Occipital lobe (tissue), 2 donors: Measurements from ENCODE around the gene CALN1. TPM values are rescaled to one million over a fixed set of nuclear protein-coding genes. Genes with fewer than 3 reads are reported as not detected.
"Not testable (repeated sequence)": the region's sequence is repeated elsewhere in the genome, so short reads cannot be mapped to it uniquely, and the experiment has no call there.

Source experiments
- DNase-seq: peaks from one replicate; lab custom pipeline; 2025; lab: John Stamatoyannopoulos, UW
- total RNA-seq: library from RNA; depleted of rRNA; stranded (reverse); fragments of >200 nt; gene quantifications from one replicate; pipeline ENCODE4 v1.2.3, GENCODE V29; 2014

CALN1 gene
- total RNA-seq = 45.5 TPM

- DNase-seq = not testable (repeated sequence)
Measured at GRCh38 chr7:72412121-72412618, at the start of gene CALN1. TSS of gene CALN1 (minus strand) at chr7:72412338.

GRCh38 chr7:72453471-72453870 is 41.3 kb upstream of the CALN1 start:
- no peak for DNase-seq

DNA sequence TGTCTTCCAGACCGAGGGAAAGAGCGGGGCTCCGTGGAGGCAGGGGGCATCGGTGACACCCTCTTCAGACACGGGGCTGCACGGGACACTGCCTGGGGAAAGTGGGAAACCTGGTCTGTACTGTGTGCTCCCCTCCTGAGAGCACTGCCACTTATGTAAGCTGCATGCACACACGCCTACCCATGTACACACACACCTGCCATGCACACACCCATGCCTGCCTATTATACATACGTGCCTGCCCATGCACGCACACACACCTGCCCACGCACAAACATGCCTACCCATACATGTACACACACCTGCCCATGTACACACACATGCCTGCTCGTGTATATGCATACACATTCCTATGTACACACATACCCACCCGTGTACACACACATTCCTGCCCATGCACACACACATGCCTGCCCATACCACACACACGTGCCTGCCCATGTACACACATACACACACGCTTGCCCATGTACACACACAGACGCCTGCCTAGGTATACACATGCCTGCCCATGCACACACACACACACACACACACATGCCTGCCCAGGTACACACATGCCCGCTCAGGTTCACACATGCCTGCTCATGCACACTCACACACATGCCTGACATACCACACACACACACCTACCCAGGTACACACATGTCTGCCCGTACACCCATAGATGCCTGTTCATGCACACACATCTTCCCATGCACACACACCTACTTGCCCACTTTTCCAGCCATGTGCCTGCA is 35.5 kb upstream of the CALN1 start:
- no peak for DNase-seq

DNA sequence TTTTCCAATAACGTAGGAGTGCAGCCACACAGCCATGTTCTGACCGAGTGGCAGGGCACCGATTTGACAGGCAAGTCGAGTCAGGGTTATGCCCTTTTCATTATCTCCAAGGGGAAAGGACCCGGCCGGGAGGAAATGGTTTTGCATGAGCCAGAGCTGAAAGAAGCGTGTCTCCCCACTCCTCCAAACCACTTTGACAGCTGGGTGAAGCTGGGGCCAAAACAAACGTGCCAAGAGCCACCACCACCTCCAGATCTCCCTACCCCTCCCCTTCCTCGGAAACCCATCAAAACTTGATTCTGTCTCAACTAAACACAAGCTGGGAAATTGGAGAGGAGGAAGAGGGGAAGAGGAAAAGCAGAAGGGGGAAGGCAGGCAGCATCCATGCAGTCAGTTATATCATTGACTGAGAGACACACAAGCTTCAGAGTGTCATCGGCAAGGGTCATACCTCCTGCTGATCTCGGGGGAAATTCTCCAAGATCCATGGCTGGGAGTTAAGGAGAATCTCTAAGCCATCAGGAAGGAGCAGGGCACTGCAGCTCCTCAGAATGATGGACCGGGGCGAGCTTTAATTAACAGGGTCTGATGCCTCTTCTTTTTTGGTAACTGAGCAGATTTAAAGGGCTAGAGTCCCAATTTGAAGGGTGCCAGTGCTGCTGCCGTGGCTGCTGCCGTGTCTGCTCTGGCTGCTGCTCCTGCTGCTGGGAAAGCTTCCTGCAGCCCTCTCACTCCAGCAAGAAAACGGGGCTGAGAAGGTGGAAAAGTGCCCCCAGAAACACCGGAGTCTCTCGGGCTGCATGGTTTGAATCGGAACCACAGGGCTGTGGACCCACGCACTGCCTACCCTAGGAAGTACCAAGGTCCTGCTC is 34.7 kb upstream of the CALN1 start:
- DNase-seq = peak; percentile 16

DNA sequence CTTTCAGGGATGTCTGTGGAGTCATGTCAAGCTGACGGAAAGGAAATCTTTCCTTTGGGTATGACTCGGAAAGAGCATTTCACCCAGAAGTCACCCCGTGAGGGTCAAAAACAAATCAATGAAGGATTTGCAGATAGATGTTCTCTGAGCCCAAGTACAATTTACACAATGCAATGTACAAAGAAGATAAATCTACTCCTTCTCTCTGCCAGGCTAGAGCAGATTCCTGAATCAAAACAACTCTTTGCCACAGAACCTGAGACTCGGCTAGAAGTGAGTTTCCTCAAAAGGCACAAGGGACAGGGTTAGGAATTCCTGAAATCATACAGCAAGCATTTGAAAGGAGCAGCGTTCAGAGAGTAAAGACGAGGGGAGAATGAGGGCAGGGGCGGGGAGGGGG is 34.0 kb upstream of the CALN1 start:
- no peak for DNase-seq

DNA sequence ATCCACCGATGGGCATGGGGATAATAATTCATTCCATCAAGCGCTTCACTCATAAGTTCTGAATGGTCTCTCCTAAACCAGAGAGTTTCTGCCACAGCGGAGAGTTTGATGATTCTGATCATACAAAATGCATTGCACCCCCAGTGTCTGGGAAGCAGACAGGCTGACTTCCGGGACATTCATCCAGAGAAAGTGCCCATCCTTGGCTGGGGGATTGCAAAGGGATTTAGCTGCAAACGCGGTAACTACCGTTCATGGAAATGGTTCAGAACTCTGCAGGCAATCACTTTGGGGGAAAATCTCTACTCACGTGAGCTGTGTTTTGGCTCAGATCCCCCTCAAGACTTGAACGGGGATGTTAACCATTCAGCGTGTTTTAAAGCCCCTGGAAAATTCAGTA is 33.4 kb upstream of the CALN1 start:
- no peak for DNase-seq

DNA sequence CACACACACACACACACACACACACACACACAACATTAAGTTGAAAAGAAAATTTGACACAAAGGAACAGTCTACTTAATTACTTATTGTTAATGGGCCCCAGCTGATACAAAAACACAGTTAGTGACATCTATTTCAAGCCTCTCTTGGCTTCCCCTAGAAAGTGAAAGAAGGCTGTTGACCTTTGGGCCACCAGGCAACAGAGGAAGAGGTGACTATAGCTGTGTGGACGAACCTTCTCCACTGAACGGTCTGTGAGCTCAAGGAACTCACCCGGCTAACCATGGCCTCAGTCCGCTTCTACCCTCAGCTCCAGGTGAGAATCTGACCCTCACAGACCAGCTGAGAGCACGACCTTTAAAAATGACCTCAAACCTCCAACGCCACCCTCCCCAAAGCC is 32.9 kb upstream of the CALN1 start:
- no peak for DNase-seq

DNA sequence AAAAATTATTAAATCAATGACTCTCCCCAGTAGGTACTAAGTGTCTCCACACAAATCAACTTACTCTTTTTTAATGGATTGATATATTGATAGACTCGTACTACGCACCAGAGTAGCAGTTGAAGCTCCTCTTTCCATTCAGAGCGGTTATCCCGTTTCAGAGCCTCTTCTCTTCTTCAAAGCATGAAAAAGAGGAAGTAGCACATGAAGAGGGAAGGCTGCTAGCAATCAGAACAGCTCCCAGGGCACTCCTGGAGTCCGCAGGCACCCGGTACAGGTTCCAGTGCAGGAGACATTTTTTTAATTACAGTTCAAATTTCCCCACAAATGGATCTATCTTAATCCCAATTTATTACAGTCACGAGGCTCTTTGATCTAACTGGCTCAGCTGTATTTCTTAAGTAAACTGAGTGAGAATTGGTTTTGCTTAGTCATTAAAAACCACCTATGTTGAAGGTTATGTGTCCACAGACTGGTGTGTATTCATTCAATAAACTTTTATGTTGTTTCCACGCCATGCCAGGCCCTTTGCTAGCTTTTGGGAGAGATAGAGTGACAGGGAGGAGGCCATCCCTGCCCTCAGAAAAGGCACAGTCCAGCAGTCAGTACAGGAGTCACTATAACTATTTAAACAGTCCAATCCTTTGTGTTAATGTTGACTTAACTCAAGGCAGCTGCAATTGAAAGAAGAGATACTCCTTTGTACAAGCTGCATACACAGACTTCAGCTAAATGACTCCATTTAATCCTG is 32.1 kb upstream of the CALN1 start:
- no peak for DNase-seq

- peak; percentile 51 for DNase-seq
Measured at GRCh38 chr7:72441791-72442190, 29.7 kb upstream of the CALN1 start.

DNA sequence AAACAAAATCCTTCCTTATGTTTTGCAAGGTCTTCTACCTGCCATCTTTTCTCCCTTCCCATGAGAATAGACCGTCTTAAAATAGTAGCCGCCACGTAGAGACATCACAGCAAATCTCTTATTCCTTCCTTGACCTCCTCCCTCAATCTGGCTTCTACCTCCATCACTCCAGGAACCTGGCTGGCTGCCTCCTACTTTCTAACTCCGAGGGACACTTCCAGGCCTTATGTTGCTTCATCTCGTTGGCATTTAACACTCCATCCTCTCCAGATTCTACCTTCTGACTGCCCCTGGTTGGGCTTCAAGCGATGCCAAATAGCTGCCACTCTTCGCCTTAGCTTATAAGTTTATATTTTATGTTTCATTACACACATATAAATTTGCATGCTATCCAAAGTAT is 26.4 kb upstream of the CALN1 start:
- no peak for DNase-seq

DNA sequence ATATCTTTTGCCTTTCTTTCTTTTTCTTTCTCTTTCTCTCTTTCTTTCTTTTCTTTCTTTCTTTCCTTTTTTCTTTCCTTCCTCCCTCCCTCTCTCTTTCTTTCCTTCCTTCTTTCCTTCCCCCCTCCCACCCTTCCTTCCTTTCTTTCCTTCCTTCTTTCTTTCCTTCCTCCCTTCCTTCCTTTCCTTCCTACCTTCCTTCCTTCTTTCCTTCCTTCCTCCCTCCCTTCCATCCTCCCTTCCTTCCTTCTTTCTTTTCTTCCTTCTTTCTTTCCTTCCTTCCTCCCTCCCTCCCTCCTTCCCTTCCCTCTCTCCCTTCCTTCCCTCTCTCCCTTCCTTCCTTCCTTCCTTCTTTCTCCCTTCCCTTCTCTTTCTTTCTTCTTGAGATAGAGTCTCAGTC is 25.5 kb upstream of the CALN1 start:
- no peak for DNase-seq

DNA sequence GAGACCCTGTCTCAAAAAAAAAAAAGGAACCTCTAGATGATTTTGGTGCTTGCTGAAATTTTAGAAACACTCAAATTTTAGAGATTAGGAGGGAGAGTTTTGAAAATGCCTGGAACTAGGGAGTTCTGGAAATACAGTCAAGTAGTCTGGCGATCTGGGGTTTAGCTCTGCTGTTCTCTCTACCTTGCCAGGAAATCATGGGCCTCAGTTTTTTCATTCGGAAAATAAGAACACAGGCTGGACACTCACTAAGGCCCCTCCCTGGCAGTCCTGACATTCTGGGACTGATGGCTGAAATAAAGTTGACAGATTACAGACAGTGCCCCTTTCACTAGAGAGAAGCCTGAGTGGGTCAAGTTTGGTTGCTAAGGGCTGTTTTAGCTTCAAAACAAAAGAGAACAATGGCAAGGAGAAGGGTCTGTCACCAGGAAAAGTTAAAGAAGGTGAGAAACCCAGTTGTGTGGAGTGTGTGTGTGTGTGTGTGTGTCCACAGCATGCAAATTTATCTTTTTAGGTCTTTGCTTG is 25.0 kb upstream of the CALN1 start:
- DNase-seq = no peak

DNA sequence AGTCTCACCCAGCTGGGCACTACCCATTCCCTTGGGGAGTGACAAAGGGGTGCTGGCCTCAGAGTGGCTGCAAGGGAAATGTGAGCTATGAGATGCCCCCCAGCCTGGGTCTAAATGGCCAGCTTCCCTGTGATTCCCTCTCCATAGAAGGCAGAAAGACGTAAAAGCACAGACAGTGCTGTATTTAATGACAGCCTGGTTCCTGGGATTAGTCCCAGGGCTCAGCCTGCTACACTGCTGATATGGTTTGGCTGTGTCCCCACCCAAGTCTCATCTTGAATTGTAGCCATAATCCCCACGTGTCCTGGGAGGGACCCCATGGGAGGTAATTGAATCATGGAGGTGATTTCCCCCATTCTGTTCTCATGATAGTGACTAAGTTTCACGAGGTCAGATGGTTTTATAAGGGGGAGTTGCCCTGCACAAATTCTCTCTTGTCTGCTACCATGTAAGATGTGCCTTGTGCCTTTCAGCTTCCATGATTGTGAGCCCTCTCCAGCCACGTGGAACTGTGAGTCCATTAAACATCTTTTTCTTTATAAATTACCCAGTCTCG is 23.9 kb upstream of the CALN1 start:
- no peak for DNase-seq

DNA sequence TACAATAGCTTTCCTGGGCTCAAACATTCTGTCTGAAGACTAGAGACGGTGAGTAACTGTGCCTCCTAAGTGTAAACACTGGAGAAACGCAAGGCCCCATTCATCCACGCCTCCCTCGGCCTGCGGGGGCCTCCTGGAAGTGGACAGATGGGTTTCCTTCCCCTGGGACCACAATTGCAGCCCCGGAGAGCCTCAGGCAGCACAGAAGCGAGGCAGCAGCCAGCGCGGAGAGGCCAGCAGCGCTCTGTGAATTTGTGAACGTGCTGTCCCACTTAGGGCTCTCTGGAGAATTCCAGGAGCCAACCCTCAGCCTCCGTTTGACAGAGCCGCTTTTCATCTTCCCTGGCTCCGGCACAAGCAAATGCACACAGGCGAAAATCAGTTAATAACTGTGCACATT is 23.2 kb upstream of the CALN1 start:
- no peak for DNase-seq

DNA sequence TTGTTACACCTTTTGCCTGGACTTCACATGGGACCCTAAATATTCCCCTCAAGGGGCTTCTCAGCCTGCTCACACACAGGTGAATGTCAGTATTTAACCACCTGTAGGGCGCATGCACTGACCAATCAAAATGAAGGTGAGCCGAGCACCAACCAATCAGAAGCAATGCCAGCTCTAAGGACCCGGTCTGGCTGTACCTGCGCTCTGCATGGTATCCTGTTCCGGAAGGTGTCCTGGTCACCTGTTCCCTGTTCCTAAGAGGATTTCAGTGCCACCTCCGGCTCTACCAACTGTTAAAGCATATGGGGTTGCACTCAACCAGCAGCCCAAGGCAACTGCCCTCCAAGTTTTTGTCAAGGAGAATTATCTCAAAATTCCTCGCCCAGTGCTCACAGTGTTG is 18.4 kb upstream of the CALN1 start:
- no peak for DNase-seq

GRCh38 chr7:72429316-72429715 is 17.2 kb upstream of the CALN1 start:
- DNase-seq = no peak

- no peak for DNase-seq
Measured at GRCh38 chr7:72416846-72417245, 4.7 kb upstream of the CALN1 start.

DNA sequence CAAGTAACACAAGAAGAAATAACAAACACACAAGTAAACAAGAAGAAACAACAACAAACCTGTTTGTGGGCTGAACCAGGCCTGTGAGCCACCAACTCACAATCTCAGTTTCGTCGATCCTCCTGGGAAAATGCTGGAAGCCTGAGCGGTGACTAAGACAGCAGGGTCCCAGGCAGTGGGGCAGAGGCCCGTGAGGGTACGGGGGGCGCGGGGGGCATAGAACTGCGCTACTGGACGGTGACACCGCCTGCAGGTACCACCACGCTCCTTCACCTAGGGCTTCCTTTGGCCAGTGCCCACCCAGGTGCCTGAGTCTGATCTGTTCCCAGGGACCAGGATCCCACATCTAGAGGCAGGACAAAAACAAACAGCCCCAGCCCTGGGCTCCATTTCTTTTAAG is 3.4 kb upstream of the CALN1 start:
- no peak for DNase-seq

DNA sequence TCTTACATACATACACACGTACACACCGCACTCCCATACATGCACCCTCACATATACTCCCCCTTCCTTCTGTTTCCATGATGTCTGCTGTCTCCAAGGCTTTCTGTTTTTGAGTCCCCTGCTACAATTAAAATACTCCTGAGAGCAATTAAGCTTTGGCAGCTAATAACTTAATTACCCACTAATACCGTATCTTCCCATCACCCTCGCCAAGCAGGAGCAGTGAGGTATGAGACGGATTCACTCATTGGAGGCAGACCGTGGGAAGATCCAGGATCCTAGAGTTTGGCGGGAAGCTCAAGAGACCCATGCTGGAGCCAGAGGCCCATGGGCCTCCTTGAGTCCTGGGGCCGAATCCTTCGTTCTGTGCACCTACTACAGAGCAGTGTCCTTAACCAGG is 1.7 kb upstream of the CALN1 start:
- no peak for DNase-seq

GRCh38 chr7:72413290-72413689 is 1.2 kb upstream of the CALN1 start:
- no peak for DNase-seq

DNA sequence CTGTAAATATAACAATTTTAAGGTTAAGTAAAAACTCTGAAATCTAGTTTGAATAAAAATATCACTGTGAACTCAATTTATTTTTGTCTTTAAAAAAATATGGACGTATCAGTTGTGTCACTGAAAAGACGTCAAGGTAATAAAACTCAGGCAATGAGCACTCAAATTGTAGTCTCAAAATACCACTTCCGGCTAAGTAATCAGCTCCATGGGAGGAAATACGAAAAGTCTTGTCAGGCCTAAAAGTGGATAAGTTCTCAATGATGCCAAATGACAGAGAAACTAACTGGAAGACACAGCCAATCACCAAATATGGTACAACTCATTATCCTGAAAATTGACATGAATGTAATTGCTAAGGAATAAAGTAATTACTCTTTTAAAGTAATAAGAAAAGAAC is 719 bp downstream of the CALN1 start:
- DNase-seq = no peak

DNA sequence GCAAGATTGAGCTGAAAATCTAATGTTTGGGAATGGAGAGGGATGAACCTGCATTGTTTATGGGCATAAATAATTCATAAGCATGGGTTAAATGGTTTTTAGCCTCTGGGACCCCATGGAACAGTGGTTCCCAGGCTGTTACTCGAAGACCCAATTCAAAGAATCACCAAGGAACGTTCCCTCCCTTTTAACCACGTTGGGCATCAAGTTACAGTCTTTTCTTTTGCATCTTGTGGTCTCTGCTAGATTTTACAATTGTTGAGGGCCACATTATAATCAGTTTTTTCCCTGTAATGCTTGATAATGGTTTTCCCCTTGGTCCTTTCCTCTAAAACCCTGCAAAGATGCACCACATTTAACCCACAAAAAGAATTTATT is 2.5 kb downstream of the CALN1 start:
- no peak for DNase-seq
